ENCODE results near the gene CNTNAP5. TPM values are rescaled to one million over a fixed set of nuclear protein-coding genes. Genes with fewer than 3 reads are reported as not detected.

Gene CNTNAP5
- total RNA-seq, 1 experiment from 2014 or later = not detected

GRCh38 chr2:124678043-124678442 lies 653.0 kb downstream of the CNTNAP5 start:
- POLR2A ChIA-PET (ENCODE audit: low non-redundant PET) = no interaction called here
- no TSS peak for BruUV-seq (replicated peaks)
- no peak for DNase-seq (ENCODE audit: low spot score)
- intact Hi-C loops (cut with micrococcal nuclease; ENCODE audit: unreplicated experiment) = no loop called here
- no peak overlapping the region for H3K27ac ChIP-seq (ENCODE audit: low read depth, low read length, poor library complexity, severe bottlenecking)
- no peaks in the 10 kb centered on the region for H3K4me1 ChIP-seq (ENCODE audit: insufficient read depth, low read length, poor library complexity, severe bottlenecking)
- CTCF ChIA-PET = no interaction called here
- H3K4me3 ChIP-seq (ENCODE audit: low read depth, low read length, poor library complexity, severe bottlenecking) = no peak overlapping the region
- no peaks in the 10 kb centered on the region for H3K36me3 ChIP-seq (ENCODE audit: insufficient read depth, low read length, poor library complexity, severe bottlenecking)
- TF ChIP-seq CTCF (conservative IDR thresholded peaks at IDR 0.05; ENCODE audit: low read depth, low read length) = no peak
- no peak for TF ChIP-seq EZH2 (IDR thresholded peaks at IDR 0.05; ENCODE audit: borderline replicate concordance, low read depth, low read length, poor library complexity, severe bottlenecking)
- no peaks in the 10 kb centered on the region for H3K9me3 ChIP-seq (ENCODE audit: low read depth, low read length, poor library complexity, severe bottlenecking)
- no peaks in the 10 kb centered on the region for H3K27me3 ChIP-seq (replicated peaks; ENCODE audit: insufficient read depth, low read depth, low read length, poor library complexity)

- Histone ChIP-seq H3K4me3 (ENCODE audit: low read depth, low read length, poor library complexity, severe bottlenecking) (no peak overlapping the region), H3K27ac (ENCODE audit: low read depth, low read length, poor library complexity, severe bottlenecking) (no peak overlapping the region), H3K27me3 (replicated peaks; ENCODE audit: insufficient read depth, low read depth, low read length, poor library complexity) (no peaks in the 10 kb centered on the region), H3K36me3 (ENCODE audit: insufficient read depth, low read length, poor library complexity, severe bottlenecking) (no peaks in the 10 kb centered on the region), H3K4me1 (ENCODE audit: insufficient read depth, low read length, poor library complexity, severe bottlenecking) (no peaks in the 10 kb centered on the region), H3K9me3 (ENCODE audit: low read depth, low read length, poor library complexity, severe bottlenecking) (peaks cover 9% of the 10 kb centered on the region)
- no TSS peak for BruUV-seq (replicated peaks)
- DNase-seq (ENCODE audit: low spot score) = no peak
- intact Hi-C loops (cut with micrococcal nuclease; ENCODE audit: unreplicated experiment) = no loop called here
- ChIA-PET POLR2A (ENCODE audit: low non-redundant PET) (no interaction called here), CTCF (no interaction called here)
- TF ChIP-seq CTCF (conservative IDR thresholded peaks at IDR 0.05; ENCODE audit: low read depth, low read length) = no peak
- no peak for TF ChIP-seq EZH2 (IDR thresholded peaks at IDR 0.05; ENCODE audit: borderline replicate concordance, low read depth, low read length, poor library complexity, severe bottlenecking)
These were observed 658.7 kb downstream of the CNTNAP5 start for GRCh38 chr2:124683536-124684428.

DNA sequence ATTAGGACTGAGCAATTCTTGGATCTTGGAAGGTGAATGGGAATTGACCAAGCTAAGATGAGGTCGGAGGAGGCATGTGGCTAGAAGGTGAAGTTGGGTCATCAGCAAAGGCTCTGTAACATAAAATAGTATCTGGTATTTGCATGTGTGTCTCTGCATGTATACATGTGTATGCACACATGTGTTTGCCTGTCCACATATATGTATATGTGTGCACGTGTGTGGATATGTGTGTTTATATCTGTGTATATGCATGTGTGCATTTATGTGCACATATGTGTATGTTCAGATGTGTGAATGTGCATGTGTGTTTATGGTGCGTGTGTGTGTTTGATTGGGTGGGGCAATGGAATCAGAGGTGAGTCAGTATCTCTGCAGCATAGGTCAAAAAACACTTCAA lies 664.3 kb downstream of the CNTNAP5 start:
- no peaks in the 10 kb centered on the region for H3K4me1 ChIP-seq (ENCODE audit: insufficient read depth, low read length, poor library complexity, severe bottlenecking)
- TF ChIP-seq CTCF (conservative IDR thresholded peaks at IDR 0.05; ENCODE audit: low read depth, low read length) (no peak), EZH2 (IDR thresholded peaks at IDR 0.05; ENCODE audit: borderline replicate concordance, low read depth, low read length, poor library complexity, severe bottlenecking) (no peak)
- peaks cover 15% of the 10 kb centered on the region for H3K9me3 ChIP-seq (ENCODE audit: low read depth, low read length, poor library complexity, severe bottlenecking)
- intact Hi-C loops (cut with micrococcal nuclease; ENCODE audit: unreplicated experiment) = no loop called here
- H3K27me3 ChIP-seq (replicated peaks; ENCODE audit: insufficient read depth, low read depth, low read length, poor library complexity) = no peaks in the 10 kb centered on the region
- no TSS peak for BruUV-seq (replicated peaks)
- DNase-seq (ENCODE audit: low spot score) = no peak
- ChIA-PET CTCF (no interaction called here), POLR2A (ENCODE audit: low non-redundant PET) (no interaction called here)
- no peak overlapping the region for H3K4me3 ChIP-seq (ENCODE audit: low read depth, low read length, poor library complexity, severe bottlenecking)
- no peak overlapping the region for H3K27ac ChIP-seq (ENCODE audit: low read depth, low read length, poor library complexity, severe bottlenecking)
- no peaks in the 10 kb centered on the region for H3K36me3 ChIP-seq (ENCODE audit: insufficient read depth, low read length, poor library complexity, severe bottlenecking)
